T-helper 2 cell (primary cell): ENCODE measurements around the gene EFCAB12.
"Not testable (repeated sequence)": the region's sequence is repeated elsewhere in the genome, so short reads cannot be mapped to it uniquely, and the experiment has no call there.

Experiments
- DNase-seq, 5 experiments: peaks; one replicate each; pipeline versions ENCODE4 v3.0.0 to v3.0.0-alpha.2; 2012 to 2022

Gene EFCAB12

GRCh38 chr3:129418041-129418973 is 10.1 kb downstream of the EFCAB12 start:
- no peak for DNase-seq

DNA sequence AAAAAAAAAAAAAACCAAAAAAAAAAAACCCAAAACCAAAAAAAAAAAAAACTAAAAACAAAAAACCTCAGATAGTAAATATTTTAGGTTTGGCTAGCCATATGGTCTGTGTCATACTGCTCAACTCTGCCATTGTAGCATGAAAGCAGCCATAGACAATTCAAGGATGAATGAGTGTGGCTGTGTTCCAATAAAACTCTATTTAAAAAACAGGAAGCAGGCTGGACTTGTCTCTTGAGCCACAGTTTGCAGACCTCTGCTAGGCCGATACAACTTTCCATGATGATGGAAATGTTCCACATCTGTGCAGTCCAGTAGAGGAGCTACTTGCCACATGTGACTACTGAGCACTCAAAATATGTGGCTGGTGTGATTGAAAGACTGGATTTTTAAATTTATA is 11.1 kb downstream of the EFCAB12 start:
- no peak for DNase-seq

DNA sequence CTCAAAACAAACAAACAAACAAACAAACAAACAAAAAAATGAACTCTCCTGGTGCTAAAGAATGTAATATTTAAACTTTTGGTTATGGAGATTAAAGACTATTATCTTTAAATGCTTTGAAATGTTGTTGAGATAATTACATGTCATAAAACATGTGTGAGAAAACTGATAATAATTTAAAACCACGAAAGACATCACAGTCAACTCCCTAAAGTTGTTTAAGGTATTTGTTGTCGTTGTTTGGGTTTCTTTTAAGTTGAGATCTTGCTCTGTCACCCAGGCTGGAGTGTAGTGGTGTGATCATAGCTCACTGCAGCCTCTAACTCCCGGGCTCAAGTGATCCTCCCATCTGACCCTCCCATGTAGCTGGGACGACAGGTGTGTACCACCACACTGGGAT is 12.0 kb downstream of the EFCAB12 start:
- no peak for DNase-seq

DNA sequence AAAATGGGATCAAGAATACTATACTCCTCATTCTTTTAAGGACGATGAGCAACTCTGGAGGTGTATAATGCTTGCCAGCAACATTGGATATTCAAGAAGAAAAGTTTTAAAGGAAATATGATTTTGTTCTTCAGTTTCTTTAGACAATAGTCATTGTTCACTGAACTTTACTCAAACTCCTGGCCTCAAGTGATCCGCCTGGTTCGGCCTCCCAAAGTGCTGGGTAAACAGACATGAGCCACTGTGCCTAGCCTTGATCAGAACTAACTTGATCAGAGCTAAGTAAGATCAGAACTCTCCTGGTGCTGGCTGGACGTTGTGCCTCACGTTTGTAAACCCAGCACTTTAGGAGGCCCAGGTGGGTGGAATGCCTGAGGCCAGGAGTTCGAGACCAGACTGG is 12.6 kb downstream of the EFCAB12 start:
- no peak for DNase-seq

DNA sequence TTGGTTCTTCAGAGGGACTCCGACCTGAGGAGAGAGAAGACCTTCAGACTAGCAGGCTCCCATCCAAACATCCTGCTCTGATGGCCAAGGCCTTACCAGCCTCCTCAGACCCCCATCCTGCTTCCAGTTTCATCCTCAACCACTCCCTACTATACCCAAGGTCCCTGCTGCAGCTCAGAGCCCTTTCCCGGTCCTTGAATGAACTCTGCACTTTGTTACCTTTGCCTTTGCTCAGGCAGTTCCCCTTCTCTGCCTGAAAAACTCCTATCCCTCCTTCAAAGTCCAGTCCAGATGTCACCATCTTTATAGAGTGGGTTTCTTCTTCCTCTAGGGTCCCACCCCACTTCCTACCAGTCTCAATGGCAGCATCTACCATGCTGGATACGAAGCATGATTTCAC is 13.1 kb downstream of the EFCAB12 start:
- no peak for DNase-seq

- DNase-seq: peak in 1 of 5 experiments; percentile 40
Measured at GRCh38 chr3:129413687-129414506, 14.5 kb downstream of the EFCAB12 start.

DNA sequence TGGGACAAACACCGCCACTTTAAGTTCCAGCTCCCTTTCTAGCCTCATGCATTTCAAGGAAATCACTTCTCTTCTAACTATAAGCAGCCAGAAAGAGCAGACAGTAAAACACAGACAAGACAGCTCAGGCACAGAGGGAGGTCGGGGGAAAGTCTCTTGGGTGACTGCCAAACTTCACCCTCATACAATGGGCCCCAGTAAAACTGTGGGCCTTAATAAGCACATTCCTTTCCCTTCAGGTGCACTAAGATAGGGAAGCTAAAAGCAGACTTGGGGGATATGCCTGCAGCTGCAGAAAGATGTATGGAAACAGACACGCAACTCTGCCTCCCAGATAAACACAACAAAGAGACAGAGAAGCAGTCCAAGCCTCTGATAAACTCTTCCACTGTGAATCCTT is 15.2 kb downstream of the EFCAB12 start:
- DNase-seq: not testable (repeated sequence)

GRCh38 chr3:129412542-129413198 is 15.8 kb downstream of the EFCAB12 start:
- DNase-seq: no peak

GRCh38 chr3:129410971-129411370 is 17.5 kb downstream of the EFCAB12 start:
- no peak for DNase-seq

- no peak for DNase-seq
Measured at GRCh38 chr3:129409541-129409940, 18.9 kb downstream of the EFCAB12 start.

- DNase-seq: no peak
Measured at GRCh38 chr3:129404610-129405009, 23.8 kb downstream of the EFCAB12 start.

- no peak for DNase-seq
Measured at GRCh38 chr3:129404130-129404529, 24.3 kb downstream of the EFCAB12 start.

DNA sequence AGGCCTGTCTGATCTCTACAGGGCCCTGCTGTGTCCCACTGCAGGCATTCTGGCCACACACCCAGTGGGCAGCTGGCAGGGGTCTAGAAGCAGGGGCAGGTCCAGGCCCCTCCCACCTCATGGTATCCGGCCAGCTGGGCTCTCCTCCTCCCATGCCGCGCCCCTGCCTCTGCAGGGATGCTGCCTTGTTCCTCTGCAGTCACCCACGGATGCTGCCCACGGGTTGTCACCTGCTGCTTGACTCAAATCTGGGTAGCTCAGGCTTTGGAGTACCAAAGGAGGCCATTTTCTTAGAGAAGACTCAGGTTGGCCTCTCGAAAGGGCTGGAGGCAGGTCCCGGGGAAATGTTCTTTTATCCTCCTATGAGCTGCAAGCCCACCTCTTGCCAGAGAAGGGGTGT is 25.0 kb downstream of the EFCAB12 start:
- DNase-seq: no peak

DNA sequence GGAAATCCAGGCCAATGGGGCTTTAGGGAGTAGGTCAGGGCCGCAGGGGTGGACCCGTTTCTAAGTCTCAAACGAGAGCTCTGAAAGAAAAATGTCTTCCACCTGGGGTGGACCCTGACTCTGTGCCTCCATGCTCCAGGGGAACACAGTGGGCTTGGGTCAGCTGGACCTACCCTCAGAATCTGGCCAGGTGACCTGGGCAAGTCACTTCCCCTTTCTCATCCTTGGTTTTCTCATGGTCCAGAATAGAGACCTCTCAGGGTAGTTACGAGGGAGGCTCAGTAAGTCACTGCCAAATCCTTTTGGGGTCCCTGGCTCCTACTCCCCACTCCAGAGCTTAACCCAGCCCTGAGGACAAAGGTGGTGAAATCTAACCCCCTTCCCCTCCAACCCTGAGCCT is 25.8 kb downstream of the EFCAB12 start:
- no peak for DNase-seq

DNA sequence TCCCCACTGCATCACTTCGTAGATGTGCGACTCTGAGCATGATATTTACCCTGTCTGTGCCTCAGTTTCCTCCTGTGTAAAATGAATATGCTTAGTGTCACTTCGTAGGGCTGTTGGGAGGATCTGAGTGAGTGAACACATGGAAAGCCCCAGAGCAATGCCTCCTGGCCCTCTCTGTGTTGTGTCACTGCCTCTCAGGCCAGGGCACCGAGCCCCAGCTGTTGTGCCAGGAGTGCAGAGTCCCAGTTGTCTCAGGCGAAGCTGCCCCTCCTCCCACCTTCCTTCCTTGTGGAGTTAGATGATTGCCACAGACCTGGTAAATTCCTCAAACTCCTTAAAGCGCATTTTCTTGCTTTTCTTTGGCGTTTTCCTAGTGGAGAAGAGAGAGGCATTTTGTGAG is 26.2 kb downstream of the EFCAB12 start:
- no peak for DNase-seq

- no peak for DNase-seq
Measured at GRCh38 chr3:129399895-129400357, 28.5 kb downstream of the EFCAB12 start.

- DNase-seq: peak; percentile 19 to 90 (median 64)
Measured at GRCh38 chr3:129399145-129399894, 29.1 kb downstream of the EFCAB12 start.

- peak in 2 of 5 experiments; percentile 3 to 26 for DNase-seq
Measured at GRCh38 chr3:129398803-129399144, 29.7 kb downstream of the EFCAB12 start.

DNA sequence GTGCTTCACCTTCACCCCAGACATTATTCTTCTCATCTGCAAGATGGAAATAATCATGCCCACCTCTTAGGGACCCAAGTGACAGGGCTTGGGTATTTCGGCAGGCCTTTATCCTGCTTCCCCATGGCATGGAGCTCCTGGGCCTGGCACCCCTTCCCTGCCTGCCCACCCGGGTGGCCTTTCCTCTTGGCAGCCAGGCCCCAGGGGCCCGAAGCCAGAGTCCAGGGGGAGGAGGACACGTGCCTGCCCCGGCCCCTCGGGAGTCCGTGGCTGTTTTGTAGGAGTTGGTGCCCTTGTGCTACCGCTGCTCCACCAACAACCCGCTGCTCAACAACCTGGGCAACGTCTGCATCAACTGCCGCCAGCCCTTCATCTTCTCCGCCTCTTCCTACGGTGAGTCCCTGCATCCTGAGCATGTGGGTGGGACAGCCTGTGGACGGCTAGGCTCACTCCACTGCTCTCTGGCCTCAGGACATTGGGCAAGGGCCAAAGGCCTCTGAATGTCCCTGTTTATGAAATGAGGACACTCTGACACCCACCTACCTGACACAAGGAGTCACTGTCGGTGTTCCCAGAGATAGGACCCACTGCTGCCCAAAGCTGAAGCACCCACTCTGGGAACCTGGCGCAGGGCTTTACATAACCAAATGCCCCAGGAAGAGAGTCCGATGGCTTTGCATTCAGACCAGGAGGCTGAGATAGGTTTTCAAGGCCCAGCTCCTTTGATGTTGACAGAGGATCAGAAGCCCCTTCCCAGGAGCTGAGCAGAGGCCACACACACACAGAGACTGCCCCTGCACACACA is 34.5 kb downstream of the EFCAB12 start:
- DNase-seq: not testable (repeated sequence)

- no peak for DNase-seq
Measured at GRCh38 chr3:129393271-129393670, 35.2 kb downstream of the EFCAB12 start.

DNA sequence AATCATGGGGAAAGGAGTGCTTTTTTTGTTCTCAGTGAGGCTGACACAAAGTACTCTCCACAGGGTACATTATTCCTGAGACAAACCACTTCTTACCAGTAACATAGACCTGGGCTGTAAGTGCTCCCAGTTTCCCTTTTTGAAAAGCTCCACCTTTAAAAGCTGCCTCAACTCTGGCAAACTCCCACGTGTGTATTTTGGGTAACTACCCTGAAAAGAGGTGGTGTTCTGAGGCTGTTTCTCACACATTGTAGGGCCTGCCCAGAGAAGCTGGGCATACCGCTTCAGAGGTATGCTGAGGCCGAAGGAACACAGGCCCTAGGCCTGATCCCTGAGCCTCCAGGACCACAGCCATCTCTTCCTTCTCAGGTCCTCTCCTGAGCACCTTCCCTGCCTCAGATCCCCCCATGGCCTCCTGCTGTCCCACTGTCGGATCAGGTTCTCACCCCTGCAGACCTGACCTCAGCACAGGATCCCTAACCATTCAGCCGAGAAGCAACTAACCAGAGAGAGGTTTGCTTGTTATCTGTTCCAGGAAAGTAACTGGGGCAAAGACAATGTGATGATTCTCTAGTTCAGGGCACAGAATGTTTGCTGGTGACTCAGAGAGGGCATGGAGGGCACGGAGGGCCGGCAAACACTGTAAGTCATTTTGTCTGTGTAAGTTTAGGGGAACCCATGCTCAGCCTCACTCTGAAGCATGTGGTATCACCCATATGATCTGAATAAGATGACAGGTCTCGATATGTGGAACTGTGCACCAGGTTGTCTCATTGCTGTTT is 36.1 kb downstream of the EFCAB12 start:
- DNase-seq: not testable (repeated sequence)
